HEK293 (cell line): ENCODE measurements around the gene SAYSD1.

ENCODE experiments used
- CTCF ChIA-PET: fragments of 350-600 bp; formaldehyde crosslinking; extraction: SDS; loops from one replicate; lab custom pipeline; 2021; ENCODE audit warnings: antibody characterized with exemption; lab: Yijun Ruan, JAX
- POLR2A ChIA-PET: fragments of 300-600 bp; formaldehyde crosslinking; extraction: SDS; loops from one replicate; lab custom pipeline; 2020; ENCODE audit warnings: antibody characterized with exemption, inconsistent platforms; lab: Yijun Ruan, JAX
- H3K27ac ChIP-seq: fragments of 200-500 bp; sonication (Bioruptor generic); 2 replicates; pipeline ENCODE4 v1.5.1; 2014; ENCODE audit warnings: low read depth, low read length, control low read depth, inconsistent platforms; ENCODE audit errors: extremely low read depth
- H3K36me3 ChIP-seq, 2 experiments: fragments of 200-500 bp in 1 of 2; sonication (Bioruptor generic) in 1 of 2; 1 replicate in 1 of 2; 2 replicates in 1 of 2; pipeline ENCODE4 v1.5.1; 2014 to 2017; ENCODE audit warnings: inconsistent platforms in 2 of 2, low read length in 2 of 2; ENCODE audit not compliant: control insufficient read depth in 2 of 2, insufficient read depth in 1 of 2
- H3K4me1 ChIP-seq: fragments of 200-500 bp; sonication (Bioruptor generic); 2 replicates; pipeline ENCODE4 v1.5.1; 2014; ENCODE audit warnings: mild to moderate bottlenecking, low read length, inconsistent platforms; ENCODE audit not compliant: control insufficient read depth, insufficient read depth
- H3K4me3 ChIP-seq: 2 replicates; pipeline ENCODE4 v1.5.1; 2011; ENCODE audit warnings: low read depth, mild to moderate bottlenecking, control low read depth, low read length, moderate library complexity
- H3K9me3 ChIP-seq: fragments of 200-500 bp; sonication (Bioruptor generic); 2 replicates; pipeline ENCODE4 v1.5.1; 2014; ENCODE audit warnings: low read depth, low read length, inconsistent platforms; ENCODE audit not compliant: control insufficient read depth, insufficient read depth
- KLF16 ChIP-seq: fragments of 450-650 bp; formaldehyde crosslinking; IDR thresholded peaks from 2 replicates; pipeline ENCODE4 v1.5.1; 2017; ENCODE audit warnings: missing biosample characterization, missing genetic modification characterization
- KLF17 ChIP-seq: fragments of 450-650 bp; formaldehyde crosslinking; IDR thresholded peaks from 2 replicates; pipeline ENCODE4 v1.5.1; 2016; ENCODE audit warnings: missing biosample characterization, missing genetic modification characterization
- KLF7 ChIP-seq: fragments of 450-650 bp; formaldehyde crosslinking; IDR thresholded peaks from 2 replicates; pipeline ENCODE4 v1.5.1; 2016; ENCODE audit warnings: missing biosample characterization, missing genetic modification characterization, borderline replicate concordance
- KLF9 ChIP-seq: fragments of 450-650 bp; formaldehyde crosslinking; IDR thresholded peaks from 2 replicates; pipeline ENCODE4 v1.5.1; 2016; ENCODE audit warnings: missing biosample characterization, missing genetic modification characterization, low read depth
- OSR2 ChIP-seq: fragments of 450-650 bp; formaldehyde crosslinking; IDR thresholded peaks from 2 replicates; pipeline ENCODE4 v1.5.1; 2016; ENCODE audit warnings: missing biosample characterization, missing genetic modification characterization
- PRDM2 ChIP-seq: fragments of 450-650 bp; formaldehyde crosslinking; IDR thresholded peaks from 2 replicates; pipeline ENCODE4 v1.5.1; 2016; ENCODE audit warnings: missing biosample characterization, missing genetic modification characterization, borderline replicate concordance
- REST ChIP-seq: fragments of 450-650 bp; formaldehyde crosslinking; IDR thresholded peaks from 2 replicates; pipeline ENCODE4 v1.5.1; 2016; ENCODE audit warnings: missing biosample characterization, missing genetic modification characterization
- SCRT2 ChIP-seq: fragments of 450-650 bp; formaldehyde crosslinking; IDR thresholded peaks from 2 replicates; pipeline ENCODE4 v1.5.1; 2016; ENCODE audit warnings: missing biosample characterization, missing genetic modification characterization
- SP3 ChIP-seq: fragments of 450-650 bp; formaldehyde crosslinking; IDR thresholded peaks from 2 replicates; pipeline ENCODE4 v1.5.1; 2016; ENCODE audit warnings: missing biosample characterization, missing genetic modification characterization
- ZBTB10 ChIP-seq: fragments of 450-650 bp; formaldehyde crosslinking; IDR thresholded peaks from 2 replicates; pipeline ENCODE4 v1.5.1; 2016; ENCODE audit warnings: missing biosample characterization, missing genetic modification characterization
- ZBTB26 ChIP-seq: fragments of 450-650 bp; formaldehyde crosslinking; optimal IDR thresholded peaks from 2 replicates; pipeline ENCODE3; 2016; ENCODE audit warnings: missing biosample characterization, mild to moderate bottlenecking, missing genetic modification characterization
- ZNF350 ChIP-seq: fragments of 450-650 bp; formaldehyde crosslinking; IDR thresholded peaks from 2 replicates; pipeline ENCODE4 v1.5.0; 2017; ENCODE audit warnings: missing biosample characterization, mild to moderate bottlenecking, missing genetic modification characterization
- ZNF426 ChIP-seq: fragments of 450-650 bp; formaldehyde crosslinking; IDR thresholded peaks from 2 replicates; pipeline ENCODE4 v1.5.1; 2017; ENCODE audit warnings: missing biosample characterization, missing genetic modification characterization, mild to moderate bottlenecking, inconsistent platforms, moderate library complexity
- ZNF433 ChIP-seq: fragments of 450-650 bp; formaldehyde crosslinking; IDR thresholded peaks from 2 replicates; pipeline ENCODE4 v1.5.1; 2016; ENCODE audit warnings: missing biosample characterization, missing genetic modification characterization, low read depth
- ZNF571 ChIP-seq: fragments of 450-650 bp; formaldehyde crosslinking; IDR thresholded peaks from 2 replicates; pipeline ENCODE4 v1.5.0; 2017; ENCODE audit warnings: missing biosample characterization, missing genetic modification characterization
- ZNF654 ChIP-seq: fragments of 450-650 bp; formaldehyde crosslinking; IDR thresholded peaks from 2 replicates; pipeline ENCODE4 v1.5.1; 2016; ENCODE audit warnings: low read depth, missing biosample characterization, missing genetic modification characterization
- ZNF701 ChIP-seq: fragments of 450-650 bp; formaldehyde crosslinking; IDR thresholded peaks from 2 replicates; pipeline ENCODE4 v1.5.1; 2016; ENCODE audit warnings: missing biosample characterization, missing genetic modification characterization
- ZNF830 ChIP-seq: fragments of 450-650 bp; IDR thresholded peaks from 2 replicates; pipeline ENCODE4 v1.5.0; 2018; ENCODE audit warnings: missing biosample characterization, missing genetic modification characterization, low read depth, mild to moderate bottlenecking, moderate library complexity
- ZSCAN18 ChIP-seq: fragments of 450-650 bp; formaldehyde crosslinking; IDR thresholded peaks from 2 replicates; pipeline ENCODE4 v1.5.1; 2016; ENCODE audit warnings: missing biosample characterization, missing genetic modification characterization

SAYSD1 gene

GRCh38 chr6:39143238-39143930 lies 28.4 kb upstream of the SAYSD1 start (continued):
- no peak for TF ChIP-seq ZNF701 (tag by site-specific recombination)
- TF ChIP-seq ZNF571 (tag by site-specific recombination) = no peak
- TF ChIP-seq ZBTB10 (tag by site-specific recombination) = no peak
- TF ChIP-seq ZNF350 (tag by site-specific recombination) = no peak
- TF ChIP-seq ZNF654 (tag by site-specific recombination) = no peak
- no peak for TF ChIP-seq ZNF830 (tag by site-specific recombination)
- no peak for TF ChIP-seq REST
- TF ChIP-seq PRDM2 (tag by site-specific recombination) = no peak

GRCh38 chr6:39140556-39141167 lies 25.7 kb upstream of the SAYSD1 start:
- Histone ChIP-seq H3K9me3 (no peaks in the 10 kb centered on the region), H3K36me3 (no peaks in the 10 kb centered on the region), H3K4me3 (no peak overlapping the region), H3K27ac (no peak overlapping the region), H3K4me1 (peaks cover 3% of the 10 kb centered on the region; the same call in 1 of the 2 replicates)
- CTCF ChIA-PET = interaction anchor here (0.6 kb wide), 1 partner anchor 170 kb away, joined by 3 read pairs; no protein-coding TSS in a partner anchor
- POLR2A ChIA-PET = no interaction called here
- TF ChIP-seq ZNF433 (tag by site-specific recombination) (no peak), ZSCAN18 (tag by site-specific recombination) (no peak), KLF17 (tag by site-specific recombination) (no peak), OSR2 (tag by site-specific recombination) (no peak), KLF16 (tag by site-specific recombination) (no peak), KLF7 (tag by site-specific recombination) (no peak), ZNF426 (tag by site-specific recombination) (no peak), ZBTB26 (no peak), KLF9 (no peak), SCRT2 (no peak), SP3 (no peak)
